Activated CD8-positive, alpha-beta memory T cell treated with anti-CD3 and anti-CD28 coated beads, Interleukin-2, amount 50 U/mL, for 24 hours (primary cell): ENCODE data around the gene DAAM1.

ENCODE experiments used
- DNase-seq: peaks from one replicate; pipeline ENCODE4 v3.0.0-alpha.2; 2020; ENCODE audit errors: extremely low read depth

The DAAM1 gene

GRCh38 chr14:59188461-59189090 lies at the start of gene DAAM1:
DAAM1 (plus strand) TSS chr14:59188667; CDS start chr14:59263478, 74,811 bp downstream.
- DNase-seq, result peak; percentile 91

GRCh38 chr14:59139324-59139723 lies 49.1 kb upstream of the DAAM1 start:
- DNase-seq, result no peak

- no peak for DNase-seq
Measured at GRCh38 chr14:59140106-59140843, 48.2 kb upstream of the DAAM1 start.

GRCh38 chr14:59146484-59146883 lies 42.0 kb upstream of the DAAM1 start:
- no peak for DNase-seq

- no peak for DNase-seq
Measured at GRCh38 chr14:59147007-59147406, 41.5 kb upstream of the DAAM1 start.

GRCh38 chr14:59148334-59148900 lies 40.0 kb upstream of the DAAM1 start:
- DNase-seq, result no peak

- no peak for DNase-seq
Measured at GRCh38 chr14:59150990-59151389, 37.5 kb upstream of the DAAM1 start.

- no peak for DNase-seq
Measured at GRCh38 chr14:59154373-59154772, 34.1 kb upstream of the DAAM1 start.

- DNase-seq, result no peak
Measured at GRCh38 chr14:59155886-59156285, 32.6 kb upstream of the DAAM1 start.

- DNase-seq, result no peak
Measured at GRCh38 chr14:59159169-59159568, 29.3 kb upstream of the DAAM1 start.

GRCh38 chr14:59160506-59160905 lies 28.0 kb upstream of the DAAM1 start:
- DNase-seq, result no peak

- DNase-seq, result no peak
Measured at GRCh38 chr14:59161561-59162175, 26.8 kb upstream of the DAAM1 start.

GRCh38 chr14:59166258-59166657 lies 22.2 kb upstream of the DAAM1 start:
- DNase-seq, result no peak

GRCh38 chr14:59175404-59175803 lies 13.1 kb upstream of the DAAM1 start:
- no peak for DNase-seq

- DNase-seq, result no peak
Measured at GRCh38 chr14:59176765-59177164, 11.7 kb upstream of the DAAM1 start.

- DNase-seq, result no peak
Measured at GRCh38 chr14:59177262-59177661, 11.2 kb upstream of the DAAM1 start.

- DNase-seq, result no peak
Measured at GRCh38 chr14:59181791-59182190, 6.7 kb upstream of the DAAM1 start.

GRCh38 chr14:59182641-59183040 lies 5.8 kb upstream of the DAAM1 start:
- no peak for DNase-seq

- no peak for DNase-seq
Measured at GRCh38 chr14:59183150-59183549, 5.3 kb upstream of the DAAM1 start.

GRCh38 chr14:59184396-59184795 lies 4.1 kb upstream of the DAAM1 start:
- no peak for DNase-seq

GRCh38 chr14:59185676-59186075 lies 2.8 kb upstream of the DAAM1 start:
- no peak for DNase-seq

GRCh38 chr14:59186306-59186705 lies 2.2 kb upstream of the DAAM1 start:
- DNase-seq, result no peak

GRCh38 chr14:59187118-59187517 lies 1.3 kb upstream of the DAAM1 start:
- DNase-seq, result no peak
